Transverse colon (tissue), 4 donors: ENCODE measurements around the gene CATSPERD.

Source experiments
- EP300 ChIP-seq: sonication (generic); formaldehyde crosslinking; IDR thresholded peaks from one replicate; pipeline ENCODE4 v1.6.1; 2017; ENCODE audit warnings: antibody characterized with exemption, low read depth
- POLR2A ChIP-seq: fragments of 450-650 bp; IDR thresholded peaks from one replicate; pipeline ENCODE4 v1.6.1; 2016; ENCODE audit warnings: antibody characterized with exemption, mild to moderate bottlenecking, moderate library complexity
- POLR2AphosphoS5 ChIP-seq, 3 donors: sonication (generic); formaldehyde crosslinking; IDR thresholded peaks; one replicate each; pipeline ENCODE4 v1.6.1; 2016; ENCODE audit warnings: antibody characterized with exemption in 3 of 3
- TF ChIP-seq, protein P1 (sequence below), 5 experiments: fragments of 200-600 bp in 3 of 5; fragments of 450-650 bp in 2 of 5; sonication (generic) in 3 of 5; IDR thresholded peaks; 1 replicate in 2 of 5; 2 replicates in 3 of 5; pipeline ENCODE4 v1.5.1; 2016 to 2017; ENCODE audit warnings: antibody characterized with exemption in 5 of 5, inconsistent platforms in 3 of 5, mild to moderate bottlenecking in 2 of 5, moderate library complexity in 1 of 5

DNA sequence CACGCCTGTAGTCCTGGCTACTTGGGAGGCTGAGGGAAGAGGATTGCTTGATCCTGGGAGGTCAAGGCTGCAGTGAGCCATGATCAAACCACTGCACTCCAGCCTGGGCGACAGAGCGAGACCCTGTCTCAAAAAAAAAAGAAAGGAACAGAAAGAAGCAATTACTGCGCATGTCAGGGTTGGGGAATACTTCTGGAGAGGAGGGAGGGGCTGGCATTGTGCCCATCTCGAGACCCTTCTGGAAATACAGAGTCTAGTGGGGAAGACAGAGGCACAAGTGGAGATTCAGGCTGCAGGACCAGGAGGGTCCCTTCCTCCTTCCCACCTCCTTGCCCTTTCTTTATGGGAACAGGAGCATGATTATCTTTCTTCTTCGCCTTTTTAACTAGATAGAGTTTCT is 33.3 kb downstream of the CATSPERD start:
- TF ChIP-seq POLR2A: no peak
- TF ChIP-seq, protein P1, sequence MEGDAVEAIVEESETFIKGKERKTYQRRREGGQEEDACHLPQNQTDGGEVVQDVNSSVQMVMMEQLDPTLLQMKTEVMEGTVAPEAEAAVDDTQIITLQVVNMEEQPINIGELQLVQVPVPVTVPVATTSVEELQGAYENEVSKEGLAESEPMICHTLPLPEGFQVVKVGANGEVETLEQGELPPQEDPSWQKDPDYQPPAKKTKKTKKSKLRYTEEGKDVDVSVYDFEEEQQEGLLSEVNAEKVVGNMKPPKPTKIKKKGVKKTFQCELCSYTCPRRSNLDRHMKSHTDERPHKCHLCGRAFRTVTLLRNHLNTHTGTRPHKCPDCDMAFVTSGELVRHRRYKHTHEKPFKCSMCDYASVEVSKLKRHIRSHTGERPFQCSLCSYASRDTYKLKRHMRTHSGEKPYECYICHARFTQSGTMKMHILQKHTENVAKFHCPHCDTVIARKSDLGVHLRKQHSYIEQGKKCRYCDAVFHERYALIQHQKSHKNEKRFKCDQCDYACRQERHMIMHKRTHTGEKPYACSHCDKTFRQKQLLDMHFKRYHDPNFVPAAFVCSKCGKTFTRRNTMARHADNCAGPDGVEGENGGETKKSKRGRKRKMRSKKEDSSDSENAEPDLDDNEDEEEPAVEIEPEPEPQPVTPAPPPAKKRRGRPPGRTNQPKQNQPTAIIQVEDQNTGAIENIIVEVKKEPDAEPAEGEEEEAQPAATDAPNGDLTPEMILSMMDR (IDR thresholded peaks at IDR 0.05): no peak
- no peak for TF ChIP-seq EP300
- TF ChIP-seq POLR2AphosphoS5 (IDR thresholded peaks at IDR 0.05): no peak
